ENCODE measurements around the gene PLAC1. TPM values are rescaled to one million over a fixed set of nuclear protein-coding genes. Genes with fewer than 3 reads are reported as not detected.

The PLAC1 gene
- total RNA-seq, 1 donor from 2014 or later: not detected

DNA sequence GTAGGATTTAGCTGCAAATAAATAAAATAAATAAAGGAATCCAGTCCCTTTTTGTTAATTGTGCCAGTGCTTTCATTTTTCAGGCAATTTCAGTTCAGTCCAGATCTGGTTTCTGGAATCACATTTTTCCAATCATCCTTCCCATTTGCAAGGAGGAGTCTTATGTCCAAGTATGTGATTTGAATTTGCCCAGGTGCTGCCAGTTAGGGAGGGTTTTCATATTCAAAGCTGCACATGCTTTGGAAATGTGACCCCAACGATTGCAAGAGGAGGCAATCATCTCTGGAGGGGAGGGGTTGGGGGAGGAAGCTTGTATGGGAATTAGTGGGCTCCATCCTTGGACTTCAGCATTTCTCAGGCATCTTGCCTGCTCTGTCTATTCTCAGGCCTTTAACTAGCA lies 4.4 kb downstream of the PLAC1 start:
- Mint-ChIP-seq H3K27ac (ENCODE audit: unreplicated experiment) (no peak overlapping the region), H3K27me3 (ENCODE audit: unreplicated experiment) (no peaks in the 10 kb centered on the region), H3K36me3 (ENCODE audit: unreplicated experiment) (no peaks in the 10 kb centered on the region), H3K4me1 (ENCODE audit: unreplicated experiment) (no peaks in the 10 kb centered on the region), H3K9me3 (ENCODE audit: unreplicated experiment) (no peaks in the 10 kb centered on the region), H3K4me3 (ENCODE audit: unreplicated experiment) (no peak overlapping the region)
- DNase-seq (ENCODE audit: extremely low spot score, unreplicated experiment): no peak
- TF ChIP-seq CTCF (IDR thresholded peaks at IDR 0.05): no peak

- DNase-seq (ENCODE audit: extremely low spot score, unreplicated experiment): no peak
- peaks cover 4% of the 10 kb centered on the region for H3K4me1 Mint-ChIP-seq (ENCODE audit: unreplicated experiment)
Observed at GRCh38 chrX:134650701-134651100, 7.6 kb downstream of the PLAC1 start.

GRCh38 chrX:134649770-134650169 lies 8.5 kb downstream of the PLAC1 start:
- H3K27ac Mint-ChIP-seq (ENCODE audit: unreplicated experiment): no peak overlapping the region
- DNase-seq (ENCODE audit: extremely low spot score, unreplicated experiment): no peak
- H3K27me3 Mint-ChIP-seq (ENCODE audit: unreplicated experiment): no peaks in the 10 kb centered on the region
- H3K4me3 Mint-ChIP-seq (ENCODE audit: unreplicated experiment): no peak overlapping the region
- peaks cover 4% of the 10 kb centered on the region for H3K4me1 Mint-ChIP-seq (ENCODE audit: unreplicated experiment)
- no peaks in the 10 kb centered on the region for H3K36me3 Mint-ChIP-seq (ENCODE audit: unreplicated experiment)
- peaks cover 4% of the 10 kb centered on the region for H3K9me3 Mint-ChIP-seq (ENCODE audit: unreplicated experiment)
- TF ChIP-seq CTCF (IDR thresholded peaks at IDR 0.05): no peak

More at GRCh38 chrX:134650701-134651100, 7.6 kb downstream of the PLAC1 start:
- H3K36me3 Mint-ChIP-seq (ENCODE audit: unreplicated experiment): no peaks in the 10 kb centered on the region
- no peak overlapping the region for H3K27ac Mint-ChIP-seq (ENCODE audit: unreplicated experiment)
- H3K27me3 Mint-ChIP-seq (ENCODE audit: unreplicated experiment): no peaks in the 10 kb centered on the region
- no peak overlapping the region for H3K4me3 Mint-ChIP-seq (ENCODE audit: unreplicated experiment)
- no peaks in the 10 kb centered on the region for H3K9me3 Mint-ChIP-seq (ENCODE audit: unreplicated experiment)
- TF ChIP-seq CTCF (IDR thresholded peaks at IDR 0.05): no peak

- no peaks in the 10 kb centered on the region for H3K36me3 Mint-ChIP-seq (ENCODE audit: unreplicated experiment)
- H3K9me3 Mint-ChIP-seq (ENCODE audit: unreplicated experiment): peaks cover 8% of the 10 kb centered on the region
- H3K27ac Mint-ChIP-seq (ENCODE audit: unreplicated experiment): no peak overlapping the region
- peaks cover 4% of the 10 kb centered on the region for H3K4me1 Mint-ChIP-seq (ENCODE audit: unreplicated experiment)
- peaks cover 2% of the 10 kb centered on the region for H3K27me3 Mint-ChIP-seq (ENCODE audit: unreplicated experiment)
- no peak for TF ChIP-seq CTCF (IDR thresholded peaks at IDR 0.05)
- DNase-seq (ENCODE audit: extremely low spot score, unreplicated experiment): no peak
- no peak overlapping the region for H3K4me3 Mint-ChIP-seq (ENCODE audit: unreplicated experiment)
Observed at GRCh38 chrX:134647477-134647877, 10.8 kb downstream of the PLAC1 start.

GRCh38 chrX:134646691-134647090 lies 11.6 kb downstream of the PLAC1 start:
- no peak for TF ChIP-seq CTCF (IDR thresholded peaks at IDR 0.05)
- Mint-ChIP-seq H3K4me3 (ENCODE audit: unreplicated experiment) (no peak overlapping the region), H3K4me1 (ENCODE audit: unreplicated experiment) (peaks cover 4% of the 10 kb centered on the region), H3K27me3 (ENCODE audit: unreplicated experiment) (peaks cover 2% of the 10 kb centered on the region), H3K36me3 (ENCODE audit: unreplicated experiment) (no peaks in the 10 kb centered on the region), H3K9me3 (ENCODE audit: unreplicated experiment) (peaks cover 8% of the 10 kb centered on the region), H3K27ac (ENCODE audit: unreplicated experiment) (no peak overlapping the region)
- no peak for DNase-seq (ENCODE audit: extremely low spot score, unreplicated experiment)

Measured in osteocyte (in vitro differentiated cells).